Neural cell (in vitro differentiated cells): ENCODE results near the gene CCDC107. TPM values are rescaled to one million over a fixed set of nuclear protein-coding genes. Genes with fewer than 3 reads are reported as not detected.
"Not testable (repeated sequence)": the region's sequence is repeated elsewhere in the genome, so short reads cannot be mapped to it uniquely, and the experiment has no call there.

Experiments
- H2AFZ ChIP-seq: fragments of 200-600, 300-800 bp; sonication (generic), shearing (Covaris generic); 2 replicates; pipeline ENCODE4 v1.6.0; 2014; ENCODE audit warnings: low read depth, mild to moderate bottlenecking, antibody characterized with exemption, low read length, moderate library complexity
- H3F3A ChIP-seq: fragments of 200-600 bp; shearing (Covaris generic); 2 replicates; pipeline ENCODE4 v1.6.1; 2016; ENCODE audit warnings: mild to moderate bottlenecking, moderate library complexity, mixed read lengths, antibody characterized with exemption, low read length; ENCODE audit not compliant: insufficient read depth, poor library complexity, severe bottlenecking
- H3K27ac ChIP-seq: fragments of 200-600, 300-800 bp; sonication (generic), shearing (Covaris generic); 2 replicates; pipeline ENCODE4 v1.5.1; 2014; ENCODE audit warnings: mild to moderate bottlenecking, low read length, moderate library complexity
- H3K27me3 ChIP-seq: fragments of 300-800, 200-600 bp; sonication (generic), shearing (Covaris generic); 2 replicates; pipeline ENCODE4 v1.6.0; 2014; ENCODE audit warnings: mild to moderate bottlenecking, low read depth, low read length, moderate library complexity; ENCODE audit not compliant: insufficient read depth
- H3K36me3 ChIP-seq: fragments of 300-800, 200-600 bp; sonication (generic), shearing (Covaris generic); 2 replicates; pipeline ENCODE4 v1.5.1; 2014; ENCODE audit warnings: mild to moderate bottlenecking, antibody characterized with exemption, low read length, moderate library complexity; ENCODE audit not compliant: insufficient read depth
- H3K4me2 ChIP-seq: fragments of 300-800, 200-600 bp; sonication (generic), shearing (Covaris generic); 2 replicates; pipeline ENCODE4 v1.6.0; 2014; ENCODE audit warnings: mild to moderate bottlenecking, low read length
- H3K4me3 ChIP-seq: fragments of 300-800, 200-600 bp; sonication (generic), shearing (Covaris generic); 2 replicates; pipeline ENCODE4 v1.5.1; 2014; ENCODE audit warnings: mild to moderate bottlenecking, low read length, moderate library complexity
- H3K79me2 ChIP-seq: fragments of 200-600 bp; shearing (Covaris generic); replicated peaks from 2 replicates; pipeline ENCODE4 v1.6.0; 2014; ENCODE audit warnings: mild to moderate bottlenecking, low read length, moderate library complexity; ENCODE audit not compliant: insufficient read depth
- H3K9ac ChIP-seq: fragments of 300-800, 200-600 bp; sonication (generic), shearing (Covaris generic); 2 replicates; pipeline ENCODE4 v1.6.1; 2016; ENCODE audit warnings: mild to moderate bottlenecking, low read length, mixed read lengths
- H3K9me2 ChIP-seq: fragments of 200-600 bp; shearing (Covaris generic); 2 replicates; pipeline ENCODE4 v1.6.1; 2016; ENCODE audit warnings: mild to moderate bottlenecking, low read length, mixed read lengths; ENCODE audit not compliant: insufficient read depth
- H3K9me3 ChIP-seq: fragments of 200-600, 300-800 bp; sonication (generic), shearing (Covaris generic); 2 replicates; pipeline ENCODE4 v1.6.1; 2016; ENCODE audit warnings: mild to moderate bottlenecking, mixed run types, low read length, moderate library complexity, mixed read lengths
- H4K20me1 ChIP-seq: fragments of 200-600 bp; shearing (Covaris generic); 2 replicates; pipeline ENCODE4 v1.6.1; 2016; ENCODE audit warnings: mild to moderate bottlenecking, mixed run types; ENCODE audit not compliant: insufficient read depth
- EP300 ChIP-seq: fragments of 450-650 bp; conservative IDR thresholded peaks from 2 replicates; pipeline ENCODE4 v1.6.1; 2014; ENCODE audit warnings: antibody characterized with exemption, mild to moderate bottlenecking, moderate library complexity; ENCODE audit not compliant: poor library complexity, severe bottlenecking
- EZH2 ChIP-seq: fragments of 200-600, 300-800 bp; shearing (Covaris generic), sonication (generic); IDR thresholded peaks from 2 replicates; pipeline ENCODE4 v1.6.1; 2014; ENCODE audit warnings: antibody characterized with exemption, low read length, borderline replicate concordance, mild to moderate bottlenecking; ENCODE audit not compliant: insufficient read depth, poor library complexity, severe bottlenecking
- MXI1 ChIP-seq: fragments of 450-650 bp; conservative IDR thresholded peaks from 2 replicates; pipeline ENCODE4 v1.6.1; 2014; ENCODE audit warnings: antibody characterized with exemption, mild to moderate bottlenecking; ENCODE audit not compliant: poor library complexity, severe bottlenecking
- POLR2AphosphoS5 ChIP-seq: IDR thresholded peaks from 2 replicates; pipeline ENCODE4 v1.6.1; 2012
- RAD21 ChIP-seq: fragments of 450-650 bp; conservative IDR thresholded peaks from 2 replicates; pipeline ENCODE4 v1.6.1; 2014; ENCODE audit warnings: antibody characterized with exemption, mild to moderate bottlenecking, moderate library complexity
- SMC3 ChIP-seq: fragments of 450-650 bp; conservative IDR thresholded peaks from 2 replicates; pipeline ENCODE4 v1.6.1; 2014; ENCODE audit warnings: antibody characterized with exemption, mild to moderate bottlenecking, moderate library complexity; ENCODE audit not compliant: poor library complexity
- TAF1 ChIP-seq: IDR thresholded peaks from 2 replicates; pipeline ENCODE4 v1.6.1; 2012; ENCODE audit warnings: low read depth
- polyA plus RNA-seq: library from polyadenylated mRNA; depleted of rRNA; stranded (reverse); fragments of >200 nt; gene quantifications from 2 replicates; pipeline ENCODE4 v1.2.3, GENCODE V29; 2014
- TF ChIP-seq, protein P1 (sequence below): fragments of 450-650 bp; IDR thresholded peaks from 2 replicates; pipeline ENCODE4 v1.5.1; 2014; ENCODE audit warnings: antibody characterized with exemption, mild to moderate bottlenecking, moderate library complexity; ENCODE audit not compliant: poor library complexity, severe bottlenecking
- TF ChIP-seq, protein P2 (sequence below): IDR thresholded peaks from 2 replicates; pipeline ENCODE4 v1.6.1; 2012; ENCODE audit warnings: borderline replicate concordance

The CCDC107 gene
- polyA plus RNA-seq, 1 donor from 2014 or later = 41.4 TPM

DNA sequence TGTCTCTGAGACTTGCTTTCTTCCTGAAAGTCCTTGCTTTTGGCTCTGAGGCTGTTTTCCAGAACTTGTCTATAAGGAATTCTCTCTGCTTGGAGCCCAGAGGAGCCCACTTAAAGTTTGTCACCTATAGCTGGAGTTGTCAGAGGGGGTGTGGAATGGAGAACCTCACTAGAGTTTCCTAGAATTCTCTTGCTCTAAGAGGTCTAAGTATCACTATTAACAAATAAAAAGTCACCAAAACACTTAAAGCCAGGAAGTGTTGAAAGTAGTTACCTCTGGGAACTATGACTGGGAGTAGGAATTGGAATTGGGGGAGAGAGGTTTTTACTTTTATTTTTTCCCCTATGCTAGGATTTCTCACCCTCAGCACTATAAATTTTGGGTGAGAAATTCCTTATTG lies 22.4 kb upstream of the CCDC107 start:
- Histone ChIP-seq H3K27ac (no peak overlapping the region), H3K4me3 (no peak overlapping the region), H3K36me3 (no peaks in the 10 kb centered on the region), H3K4me2 (no peak overlapping the region), H4K20me1 (no peaks in the 10 kb centered on the region), H3K9me3 (no peaks in the 10 kb centered on the region), H3K9me2 (no peaks in the 10 kb centered on the region), H3F3A (no peaks in the 10 kb centered on the region), H3K9ac (no peak overlapping the region), H3K27me3 (no peaks in the 10 kb centered on the region), H2AFZ (no peak overlapping the region), H3K79me2 (no peaks in the 10 kb centered on the region)
- no peak for TF ChIP-seq EZH2
- TF ChIP-seq, protein P1, sequence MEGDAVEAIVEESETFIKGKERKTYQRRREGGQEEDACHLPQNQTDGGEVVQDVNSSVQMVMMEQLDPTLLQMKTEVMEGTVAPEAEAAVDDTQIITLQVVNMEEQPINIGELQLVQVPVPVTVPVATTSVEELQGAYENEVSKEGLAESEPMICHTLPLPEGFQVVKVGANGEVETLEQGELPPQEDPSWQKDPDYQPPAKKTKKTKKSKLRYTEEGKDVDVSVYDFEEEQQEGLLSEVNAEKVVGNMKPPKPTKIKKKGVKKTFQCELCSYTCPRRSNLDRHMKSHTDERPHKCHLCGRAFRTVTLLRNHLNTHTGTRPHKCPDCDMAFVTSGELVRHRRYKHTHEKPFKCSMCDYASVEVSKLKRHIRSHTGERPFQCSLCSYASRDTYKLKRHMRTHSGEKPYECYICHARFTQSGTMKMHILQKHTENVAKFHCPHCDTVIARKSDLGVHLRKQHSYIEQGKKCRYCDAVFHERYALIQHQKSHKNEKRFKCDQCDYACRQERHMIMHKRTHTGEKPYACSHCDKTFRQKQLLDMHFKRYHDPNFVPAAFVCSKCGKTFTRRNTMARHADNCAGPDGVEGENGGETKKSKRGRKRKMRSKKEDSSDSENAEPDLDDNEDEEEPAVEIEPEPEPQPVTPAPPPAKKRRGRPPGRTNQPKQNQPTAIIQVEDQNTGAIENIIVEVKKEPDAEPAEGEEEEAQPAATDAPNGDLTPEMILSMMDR = no peak
- no peak for TF ChIP-seq POLR2AphosphoS5
- no peak for TF ChIP-seq RAD21

DNA sequence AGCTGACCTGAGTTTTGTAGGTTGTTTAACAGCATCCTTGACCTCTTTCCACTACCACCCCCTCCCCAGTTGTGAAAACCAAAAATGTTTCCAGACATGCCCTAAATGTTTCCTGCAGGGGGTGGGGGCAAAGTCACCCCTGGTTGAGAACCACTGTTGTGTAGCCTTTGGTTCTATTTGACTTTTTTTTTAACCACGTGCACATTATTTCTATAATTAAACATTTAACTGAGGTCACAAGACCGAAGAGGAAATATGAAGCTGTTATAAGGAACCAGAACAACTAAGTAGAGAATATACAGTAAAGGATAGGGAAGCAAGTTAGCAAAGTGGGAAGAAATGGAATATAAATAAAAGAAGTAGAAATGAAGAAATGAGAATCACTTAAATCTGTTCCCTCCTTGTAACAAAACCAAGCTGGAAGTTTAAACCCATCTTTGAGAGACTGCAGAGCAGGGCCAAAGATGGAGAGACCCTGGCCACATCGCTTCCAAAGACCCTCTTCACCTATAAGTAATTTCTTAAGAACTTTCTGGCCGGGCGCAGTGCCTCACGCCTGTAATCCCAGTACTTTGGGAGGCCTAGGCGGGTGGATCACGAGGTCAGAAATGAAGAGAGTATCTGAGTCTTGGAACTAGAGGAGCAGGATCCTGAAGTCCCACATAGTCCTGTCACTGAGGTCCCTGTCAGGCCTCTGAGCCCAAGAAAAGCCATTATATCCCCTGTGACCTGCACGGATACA lies 21.8 kb upstream of the CCDC107 start:
- H3K9ac ChIP-seq = no peak overlapping the region
- no peak overlapping the region for H3K27ac ChIP-seq
- H4K20me1 ChIP-seq = no peaks in the 10 kb centered on the region
- H2AFZ ChIP-seq = no peak overlapping the region
- H3F3A ChIP-seq = no peaks in the 10 kb centered on the region
- TF ChIP-seq MXI1 (no peak), RAD21 (no peak), EP300 (no peak), SMC3 (no peak), TAF1 (no peak), EZH2 (no peak), POLR2AphosphoS5 (no peak)
- TF ChIP-seq, protein P1 = no peak
- TF ChIP-seq, protein P2, sequence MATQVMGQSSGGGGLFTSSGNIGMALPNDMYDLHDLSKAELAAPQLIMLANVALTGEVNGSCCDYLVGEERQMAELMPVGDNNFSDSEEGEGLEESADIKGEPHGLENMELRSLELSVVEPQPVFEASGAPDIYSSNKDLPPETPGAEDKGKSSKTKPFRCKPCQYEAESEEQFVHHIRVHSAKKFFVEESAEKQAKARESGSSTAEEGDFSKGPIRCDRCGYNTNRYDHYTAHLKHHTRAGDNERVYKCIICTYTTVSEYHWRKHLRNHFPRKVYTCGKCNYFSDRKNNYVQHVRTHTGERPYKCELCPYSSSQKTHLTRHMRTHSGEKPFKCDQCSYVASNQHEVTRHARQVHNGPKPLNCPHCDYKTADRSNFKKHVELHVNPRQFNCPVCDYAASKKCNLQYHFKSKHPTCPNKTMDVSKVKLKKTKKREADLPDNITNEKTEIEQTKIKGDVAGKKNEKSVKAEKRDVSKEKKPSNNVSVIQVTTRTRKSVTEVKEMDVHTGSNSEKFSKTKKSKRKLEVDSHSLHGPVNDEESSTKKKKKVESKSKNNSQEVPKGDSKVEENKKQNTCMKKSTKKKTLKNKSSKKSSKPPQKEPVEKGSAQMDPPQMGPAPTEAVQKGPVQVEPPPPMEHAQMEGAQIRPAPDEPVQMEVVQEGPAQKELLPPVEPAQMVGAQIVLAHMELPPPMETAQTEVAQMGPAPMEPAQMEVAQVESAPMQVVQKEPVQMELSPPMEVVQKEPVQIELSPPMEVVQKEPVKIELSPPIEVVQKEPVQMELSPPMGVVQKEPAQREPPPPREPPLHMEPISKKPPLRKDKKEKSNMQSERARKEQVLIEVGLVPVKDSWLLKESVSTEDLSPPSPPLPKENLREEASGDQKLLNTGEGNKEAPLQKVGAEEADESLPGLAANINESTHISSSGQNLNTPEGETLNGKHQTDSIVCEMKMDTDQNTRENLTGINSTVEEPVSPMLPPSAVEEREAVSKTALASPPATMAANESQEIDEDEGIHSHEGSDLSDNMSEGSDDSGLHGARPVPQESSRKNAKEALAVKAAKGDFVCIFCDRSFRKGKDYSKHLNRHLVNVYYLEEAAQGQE = no peak
- H3K79me2 ChIP-seq = no peaks in the 10 kb centered on the region
- no peaks in the 10 kb centered on the region for H3K36me3 ChIP-seq
- no peak overlapping the region for H3K4me3 ChIP-seq
- no peak overlapping the region for H3K4me2 ChIP-seq
- H3K27me3 ChIP-seq = no peaks in the 10 kb centered on the region
- H3K9me2 ChIP-seq = no peaks in the 10 kb centered on the region
- H3K9me3 ChIP-seq = no peaks in the 10 kb centered on the region

DNA sequence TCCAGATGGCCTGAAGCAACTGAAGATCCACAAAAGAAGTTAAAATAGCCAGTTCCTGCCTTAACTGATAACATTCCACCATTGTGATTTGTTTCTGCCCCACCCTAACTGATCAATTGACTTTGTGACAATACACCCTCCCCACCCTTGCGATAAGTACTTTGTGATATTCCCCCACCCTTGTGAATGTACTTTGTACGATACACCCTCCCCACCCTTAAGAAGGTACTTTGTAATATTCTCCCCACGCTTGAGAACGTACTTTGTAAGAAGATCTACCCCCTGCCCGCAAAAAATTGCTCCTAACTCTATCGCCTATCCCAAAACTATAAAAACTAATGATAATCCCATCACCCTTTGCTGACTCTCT lies 21.2 kb upstream of the CCDC107 start:
- H3F3A ChIP-seq, H3K9me2 ChIP-seq, H3K27ac ChIP-seq, H3K4me2 ChIP-seq, H3K79me2 ChIP-seq, H4K20me1 ChIP-seq, H2AFZ ChIP-seq, H3K36me3 ChIP-seq, H3K9ac ChIP-seq, H3K27me3 ChIP-seq, H3K4me3 ChIP-seq, H3K9me3 ChIP-seq: not testable (repeated sequence)

DNA sequence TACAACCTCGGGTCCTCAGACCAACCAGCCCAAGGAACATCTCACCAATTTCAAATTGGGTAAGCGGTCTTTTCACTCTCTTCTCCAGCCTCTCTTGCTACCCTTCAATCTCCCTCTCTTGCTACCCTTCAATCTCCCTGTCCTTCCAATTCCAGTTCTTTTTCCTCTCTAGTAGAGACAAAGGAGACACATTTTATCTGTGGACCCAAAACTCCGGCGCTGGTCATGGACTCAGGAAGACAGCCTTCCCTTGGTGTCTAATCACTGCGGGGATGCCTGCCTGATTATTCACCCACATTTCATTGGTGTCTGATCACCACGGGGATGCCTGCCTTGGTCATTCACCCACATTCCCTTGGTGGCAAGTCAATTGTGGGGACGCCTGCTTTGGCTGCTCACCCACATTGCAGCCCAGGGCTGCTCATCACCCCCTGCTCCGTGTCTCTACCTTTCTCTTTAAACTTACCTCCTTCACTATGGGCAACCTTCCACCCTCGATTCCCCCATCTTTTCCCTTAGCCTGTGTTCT lies 20.6 kb upstream of the CCDC107 start:
- H3K9me2 ChIP-seq, H3K27me3 ChIP-seq, H4K20me1 ChIP-seq, H3K36me3 ChIP-seq, H3F3A ChIP-seq, H3K4me3 ChIP-seq, H3K9me3 ChIP-seq, H3K79me2 ChIP-seq, H3K9ac ChIP-seq, H3K4me2 ChIP-seq, H2AFZ ChIP-seq, H3K27ac ChIP-seq: not testable (repeated sequence)
